Measurements from ENCODE around the gene WDR18. TPM values are rescaled to one million over a fixed set of nuclear protein-coding genes. Genes with fewer than 3 reads are reported as not detected.

Gene WDR18
- total RNA-seq, 1 donor from 2014 or later, result 20.6 TPM

DNA sequence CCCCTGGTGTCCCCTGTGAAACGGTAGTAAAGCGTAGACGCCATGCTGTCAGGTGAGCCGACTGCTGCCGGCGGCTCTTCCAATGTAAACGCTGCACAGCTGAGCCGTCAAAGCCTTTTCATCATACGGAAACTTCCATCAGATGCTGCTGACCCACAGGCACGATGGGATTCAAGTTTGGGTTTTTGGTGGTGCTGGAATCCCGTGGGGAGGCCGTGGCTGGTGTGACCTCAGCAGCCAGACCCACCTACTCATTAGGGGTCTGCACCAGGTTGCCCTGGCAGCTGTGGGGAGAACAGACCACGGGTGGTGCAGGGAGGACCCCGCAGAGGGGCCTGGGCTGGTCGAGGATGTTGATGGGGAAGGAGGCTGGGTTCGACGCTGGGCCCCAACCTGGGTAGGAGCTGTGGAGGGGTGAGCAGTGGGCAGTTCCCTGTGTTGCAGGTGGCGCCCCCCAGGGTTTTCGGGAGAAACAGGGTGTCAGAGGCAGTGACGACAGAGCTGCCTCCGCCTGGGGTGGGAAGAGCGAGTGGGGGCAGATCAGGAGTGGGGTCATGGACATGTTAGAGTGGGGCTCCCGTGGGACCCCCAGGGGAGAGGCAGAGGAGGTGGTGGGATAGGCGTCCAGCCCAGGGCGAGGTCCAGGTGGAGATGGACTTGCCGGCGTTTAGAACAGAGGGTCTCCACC, 22.7 kb downstream of the WDR18 start:
- no peak for DNase-seq (ENCODE audit: low spot score)

DNA sequence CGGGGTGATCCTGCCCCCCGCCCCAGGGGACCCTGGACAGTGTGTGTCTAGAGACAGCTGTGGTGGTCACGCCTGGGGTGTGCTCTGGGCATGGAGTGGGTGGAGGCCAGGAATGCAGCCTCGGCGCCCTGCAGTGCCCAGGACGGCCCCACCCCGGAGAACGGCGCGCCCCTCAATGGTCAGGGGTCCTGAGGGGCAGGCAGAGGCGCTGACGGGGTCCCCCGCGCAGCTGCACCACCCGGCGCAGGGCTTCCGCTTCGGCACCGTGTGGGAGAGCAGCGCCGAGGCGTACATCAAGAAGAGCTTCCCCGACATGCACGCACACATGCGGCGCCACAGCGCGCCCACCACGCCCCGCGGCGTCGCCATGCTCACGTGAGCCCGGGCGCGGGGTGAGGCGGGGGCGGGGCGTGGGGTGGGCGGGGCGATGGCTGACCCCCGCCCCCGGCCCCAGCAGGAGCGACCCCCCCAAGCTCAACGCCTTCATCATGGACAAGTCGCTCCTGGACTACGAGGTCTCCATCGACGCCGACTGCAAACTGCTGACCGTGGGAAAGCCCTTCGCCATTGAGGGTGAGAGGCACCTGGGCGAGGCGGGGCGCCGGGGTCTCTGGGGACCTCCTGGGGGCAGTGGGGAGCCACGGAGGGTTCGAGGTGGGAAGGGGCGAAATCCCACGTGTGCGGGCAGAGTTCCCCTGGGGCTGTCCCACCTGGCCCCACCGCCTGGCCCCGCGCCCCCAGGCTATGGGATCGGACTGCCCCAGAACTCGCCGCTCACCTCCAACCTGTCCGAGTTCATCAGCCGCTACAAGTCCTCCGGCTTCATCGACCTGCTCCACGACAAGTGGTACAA, 23.5 kb downstream of the WDR18 start:
- no peak for DNase-seq (ENCODE audit: low spot score)

DNA sequence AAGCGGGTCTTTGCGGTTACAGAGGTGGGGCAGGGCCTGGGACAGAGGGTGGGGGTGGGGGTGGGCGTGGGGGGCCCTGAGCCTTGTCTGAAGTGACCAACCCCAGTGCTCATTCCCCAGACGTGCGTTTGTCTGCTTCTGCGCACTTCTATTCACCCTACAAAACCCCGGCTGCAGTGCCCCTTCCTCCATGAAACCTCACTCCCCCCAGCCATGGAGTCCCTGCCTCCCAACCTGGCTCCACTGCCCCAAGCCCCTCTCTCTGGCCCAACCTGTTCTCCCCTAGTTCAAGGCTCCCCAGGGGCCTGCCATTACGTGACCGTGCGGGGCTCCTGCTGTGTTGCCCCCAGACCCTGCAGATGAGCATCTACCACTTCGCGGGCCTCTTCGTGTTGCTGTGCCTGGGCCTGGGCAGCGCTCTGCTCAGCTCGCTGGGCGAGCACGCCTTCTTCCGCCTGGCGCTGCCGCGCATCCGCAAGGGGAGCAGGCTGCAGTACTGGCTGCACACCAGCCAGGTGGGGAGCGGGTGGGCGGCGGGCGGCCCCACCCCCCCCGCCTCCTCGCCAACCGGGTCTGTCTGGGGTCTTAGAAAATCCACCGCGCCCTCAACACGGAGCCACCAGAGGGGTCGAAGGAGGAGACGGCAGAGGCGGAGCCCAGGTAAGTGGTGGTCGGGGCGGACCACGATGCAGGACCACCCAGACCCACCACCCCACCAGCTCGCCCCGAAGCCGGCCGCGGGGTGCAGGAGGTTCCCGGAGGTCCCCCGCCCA, 24.3 kb downstream of the WDR18 start:
- peak; percentile 84 for DNase-seq (ENCODE audit: low spot score)

DNA sequence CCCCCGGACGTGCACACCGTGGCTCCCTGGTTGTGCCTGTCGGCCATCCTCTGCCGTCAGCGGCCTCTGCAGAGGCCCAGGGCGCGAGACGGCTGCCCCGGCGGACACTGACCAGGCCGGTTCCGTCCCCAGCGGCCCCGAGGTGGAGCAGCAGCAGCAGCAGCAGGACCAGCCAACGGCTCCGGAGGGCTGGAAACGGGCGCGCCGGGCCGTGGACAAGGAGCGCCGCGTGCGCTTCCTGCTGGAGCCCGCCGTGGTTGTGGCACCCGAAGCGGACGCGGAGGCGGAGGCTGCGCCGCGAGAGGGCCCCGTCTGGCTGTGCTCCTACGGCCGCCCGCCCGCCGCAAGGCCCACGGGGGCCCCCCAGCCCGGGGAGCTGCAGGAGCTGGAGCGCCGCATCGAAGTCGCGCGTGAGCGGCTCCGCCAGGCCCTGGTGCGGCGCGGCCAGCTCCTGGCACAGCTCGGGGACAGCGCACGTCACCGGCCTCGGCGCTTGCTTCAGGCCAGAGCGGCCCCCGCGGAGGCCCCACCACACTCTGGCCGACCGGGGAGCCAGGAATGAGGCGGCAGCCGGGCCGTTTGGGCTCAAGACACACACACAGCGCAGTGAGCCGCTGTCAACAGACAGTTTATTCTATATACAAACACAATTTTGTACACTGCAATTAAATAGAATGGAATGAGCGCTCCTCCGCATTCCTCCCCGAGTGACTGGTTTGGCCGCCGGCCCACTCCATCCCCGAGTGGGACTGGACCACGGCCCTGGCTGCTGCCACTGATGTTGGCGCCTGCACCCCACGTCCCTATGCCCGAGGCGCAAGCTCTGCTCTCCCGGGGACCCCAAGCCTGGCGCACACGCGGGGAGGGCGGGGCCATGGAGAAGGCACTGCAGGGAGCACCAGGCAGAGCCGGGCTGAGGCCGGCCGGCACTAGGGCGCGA, 25.2 kb downstream of the WDR18 start:
- DNase-seq (ENCODE audit: low spot score), result peak; percentile 90

DNA sequence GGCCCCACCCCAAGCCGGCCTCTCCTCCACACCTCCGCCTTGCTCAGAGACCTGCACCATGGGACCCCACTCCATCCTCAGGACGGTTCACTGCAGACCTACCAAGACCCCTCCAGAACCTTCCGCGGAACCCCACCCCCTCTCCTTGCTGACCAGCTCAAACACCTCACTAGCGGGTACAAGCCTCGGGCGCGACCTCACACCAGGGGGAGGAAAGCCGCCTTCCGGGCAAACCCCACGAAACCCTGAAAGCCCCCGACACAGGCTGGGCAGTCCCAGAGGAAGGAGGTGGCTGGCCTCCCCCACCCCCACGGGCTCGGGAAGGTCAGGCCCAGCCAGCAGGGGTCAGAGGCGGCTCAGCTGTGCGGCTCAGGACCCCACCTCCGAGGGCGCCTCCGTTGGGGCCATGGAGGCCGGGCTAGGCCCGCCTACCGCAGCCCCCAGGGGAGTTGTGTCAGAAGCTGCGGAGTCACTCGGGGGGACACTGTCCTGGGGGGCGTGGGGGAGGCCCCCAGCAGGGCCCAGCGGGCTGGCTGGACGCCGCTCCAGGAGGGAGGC, 25.9 kb downstream of the WDR18 start:
- DNase-seq (ENCODE audit: low spot score), result no peak

DNA sequence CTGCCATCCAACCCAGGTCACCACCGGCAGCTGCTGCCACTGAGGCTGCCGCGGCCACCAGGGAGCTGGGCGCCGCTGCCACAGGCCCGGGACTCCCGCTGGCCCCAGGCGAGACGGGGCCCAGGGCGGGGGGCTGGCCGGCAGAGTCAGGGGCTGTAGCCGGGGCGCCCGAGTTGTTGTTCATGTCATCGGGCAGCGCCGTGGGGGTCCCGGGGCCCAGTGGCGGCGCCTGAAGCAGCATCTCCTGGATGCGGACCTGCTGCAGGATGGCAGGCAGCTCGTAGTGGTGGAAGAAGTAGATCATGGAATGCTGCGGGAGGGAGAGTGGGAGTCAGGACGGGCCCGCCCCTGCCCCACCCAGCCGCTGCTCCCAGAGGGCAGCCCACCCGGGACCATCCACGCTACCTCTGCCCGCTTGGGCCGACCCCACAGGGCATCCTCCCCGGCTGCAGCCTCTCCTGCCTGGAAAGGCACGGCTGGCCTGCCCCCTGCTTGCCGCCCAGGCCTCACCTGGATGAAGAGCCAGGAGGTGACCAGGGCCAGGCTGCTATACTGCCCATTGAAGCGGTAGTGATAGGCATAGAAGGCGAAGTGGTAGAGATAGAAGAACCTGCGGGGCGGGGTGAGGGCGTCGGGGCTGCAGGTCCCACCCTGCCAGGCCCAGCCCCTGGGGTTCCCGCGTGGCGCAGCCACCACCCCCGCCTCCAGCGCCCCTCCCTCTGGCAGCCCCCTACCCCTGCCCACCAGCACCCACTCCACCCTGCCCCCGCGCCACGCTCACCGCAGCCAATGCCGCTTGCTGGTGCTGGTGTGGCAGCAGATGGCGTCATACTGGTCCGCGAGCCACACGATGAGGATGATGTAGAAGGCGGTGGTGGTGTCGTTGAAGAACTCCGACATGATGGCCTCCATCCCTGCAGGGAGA, 26.7 kb downstream of the WDR18 start:
- DNase-seq (ENCODE audit: low spot score), result no peak

DNA sequence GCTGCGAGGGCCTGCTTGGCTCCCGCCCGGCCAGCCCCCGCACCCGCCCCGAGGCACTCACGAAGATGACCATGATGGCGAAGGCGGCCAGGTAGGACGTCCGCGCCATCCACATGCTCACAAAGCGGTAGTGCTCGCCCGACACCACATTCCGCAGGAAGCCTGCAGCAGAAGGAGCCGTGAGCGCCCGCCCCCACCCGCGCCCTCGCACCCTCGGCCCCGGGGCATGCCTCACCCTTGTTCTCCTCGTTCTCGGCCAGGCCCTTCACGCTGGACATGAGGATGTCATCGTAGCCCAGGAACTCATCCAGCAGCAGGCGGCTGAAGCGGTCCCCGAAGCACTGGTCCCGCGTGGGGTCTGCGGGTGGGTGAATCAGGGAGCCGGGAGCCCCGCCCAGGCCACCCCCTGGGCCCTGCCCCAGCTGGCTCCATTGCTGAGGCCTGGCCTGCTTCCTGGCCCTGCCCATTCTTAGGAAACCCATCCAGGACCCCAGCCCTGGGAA, 27.7 kb downstream of the WDR18 start:
- no peak for DNase-seq (ENCODE audit: low spot score)

DNA sequence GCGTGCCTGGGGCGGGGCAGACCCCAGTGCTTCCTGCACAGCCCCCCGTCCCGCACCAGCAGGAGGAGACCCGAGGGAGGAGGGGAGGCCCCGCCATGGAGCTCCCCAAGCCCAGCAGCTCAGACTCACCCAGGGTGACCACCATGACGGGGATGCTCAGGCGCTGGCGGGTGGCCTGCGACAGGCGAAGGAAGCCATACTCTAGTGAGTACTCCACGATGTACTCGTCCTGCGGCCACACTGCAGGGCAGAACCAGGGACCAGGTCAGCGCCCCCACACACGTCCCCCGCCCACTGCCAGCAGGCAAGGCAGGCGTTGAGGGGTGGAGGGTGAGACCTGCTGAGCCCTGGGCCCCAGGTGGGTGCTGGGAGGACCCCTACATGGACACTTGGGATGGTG, 28.2 kb downstream of the WDR18 start:
- DNase-seq (ENCODE audit: low spot score), result no peak

DNA sequence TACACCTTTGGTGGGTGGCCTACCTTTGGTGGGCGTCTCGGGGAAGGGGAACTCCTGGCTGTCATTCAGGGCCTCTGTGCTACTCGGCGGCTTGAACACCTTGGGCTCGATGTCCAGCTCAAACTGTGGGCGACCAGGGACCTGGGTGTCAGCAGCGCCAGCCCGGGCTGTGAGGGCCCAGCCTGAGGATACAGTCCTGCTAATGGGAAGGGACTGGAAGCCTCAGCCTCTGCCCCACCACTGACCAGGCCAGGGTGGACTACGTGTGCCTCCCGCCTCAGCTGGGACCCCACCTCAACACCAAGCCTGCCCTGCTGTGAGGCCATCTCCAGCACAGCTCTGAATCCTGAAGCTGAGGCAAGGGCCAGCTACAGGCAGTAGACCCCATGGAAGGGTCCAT, 29.1 kb downstream of the WDR18 start:
- no peak for DNase-seq (ENCODE audit: low spot score)

DNA sequence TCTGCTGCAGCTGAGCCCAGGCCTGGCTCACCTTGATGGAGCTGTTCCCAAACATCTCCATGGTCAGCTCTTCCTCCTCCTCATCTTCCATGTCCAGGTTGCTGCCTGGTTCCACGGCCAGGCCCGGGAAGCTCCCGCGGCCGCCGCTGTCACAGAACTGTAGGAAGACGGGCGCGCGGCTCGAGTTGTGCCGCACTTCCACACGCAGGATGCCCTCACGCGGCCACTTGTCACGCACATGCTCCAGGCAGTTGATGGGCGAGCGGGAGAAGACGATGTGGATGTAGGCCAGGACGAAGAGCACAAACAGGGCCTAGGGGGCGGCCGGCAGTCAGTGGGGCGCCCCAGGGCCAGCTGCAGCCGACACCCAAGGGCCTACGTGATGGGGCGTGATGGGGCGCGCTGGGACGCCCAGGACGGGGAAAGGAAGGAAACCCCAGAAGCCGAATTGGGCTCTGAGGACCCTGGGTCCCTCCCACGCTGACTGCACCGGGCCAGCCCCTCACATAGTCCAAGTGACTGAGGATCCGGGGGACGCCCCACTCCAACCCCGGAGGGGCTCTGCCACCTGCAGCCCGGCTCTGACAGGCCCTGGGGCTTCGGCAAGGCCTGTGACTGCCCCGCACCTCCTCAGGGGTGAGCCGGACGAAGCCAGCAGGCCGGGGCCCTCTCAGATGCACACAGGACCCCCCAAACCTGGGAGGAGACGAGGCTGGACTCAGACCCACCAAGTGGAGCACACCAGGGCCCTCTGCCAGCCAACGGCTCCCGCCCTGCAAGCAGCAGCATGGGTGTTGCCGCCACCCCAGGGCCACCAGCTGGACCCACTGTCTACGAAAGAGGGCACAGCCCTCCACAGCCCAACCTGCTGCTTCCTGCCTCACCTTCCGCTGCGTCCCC, 30.3 kb downstream of the WDR18 start:
- DNase-seq (ENCODE audit: low spot score), result no peak

DNA sequence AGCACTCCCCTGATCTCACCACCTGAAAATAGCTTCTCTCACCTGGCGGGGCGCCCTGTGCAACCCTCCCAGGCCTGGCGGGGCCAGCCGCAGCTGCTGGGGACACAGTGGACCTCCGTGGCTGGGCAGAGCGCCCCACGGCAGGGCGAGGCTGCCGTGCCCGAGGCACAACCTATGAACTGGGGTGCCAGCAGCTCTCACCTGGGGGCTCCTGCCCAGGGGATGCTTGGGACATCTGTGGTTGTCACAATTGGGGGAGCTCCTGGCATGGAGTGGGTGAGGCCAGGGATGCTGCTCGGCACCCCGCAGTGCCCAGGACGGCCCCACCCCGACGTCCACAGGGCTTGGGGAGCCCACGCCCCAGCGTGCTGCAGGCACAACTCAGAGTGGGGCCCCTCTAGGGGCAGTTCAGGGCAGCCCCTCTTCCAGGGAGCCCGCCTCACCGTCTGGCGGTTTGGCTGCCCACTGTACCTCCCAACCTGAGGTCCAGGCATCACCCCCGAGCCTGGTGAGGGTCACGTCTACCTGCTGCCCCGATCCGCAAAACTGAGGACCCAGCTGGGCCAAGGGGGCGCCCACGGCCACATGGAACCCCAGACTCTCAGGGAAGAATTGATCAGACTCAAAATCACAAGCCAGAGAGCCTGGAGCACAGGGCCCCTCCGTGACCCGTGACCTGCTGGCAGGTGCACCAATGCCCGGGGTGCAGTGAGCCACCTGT, 31.1 kb downstream of the WDR18 start:
- DNase-seq (ENCODE audit: low spot score), result no peak

DNA sequence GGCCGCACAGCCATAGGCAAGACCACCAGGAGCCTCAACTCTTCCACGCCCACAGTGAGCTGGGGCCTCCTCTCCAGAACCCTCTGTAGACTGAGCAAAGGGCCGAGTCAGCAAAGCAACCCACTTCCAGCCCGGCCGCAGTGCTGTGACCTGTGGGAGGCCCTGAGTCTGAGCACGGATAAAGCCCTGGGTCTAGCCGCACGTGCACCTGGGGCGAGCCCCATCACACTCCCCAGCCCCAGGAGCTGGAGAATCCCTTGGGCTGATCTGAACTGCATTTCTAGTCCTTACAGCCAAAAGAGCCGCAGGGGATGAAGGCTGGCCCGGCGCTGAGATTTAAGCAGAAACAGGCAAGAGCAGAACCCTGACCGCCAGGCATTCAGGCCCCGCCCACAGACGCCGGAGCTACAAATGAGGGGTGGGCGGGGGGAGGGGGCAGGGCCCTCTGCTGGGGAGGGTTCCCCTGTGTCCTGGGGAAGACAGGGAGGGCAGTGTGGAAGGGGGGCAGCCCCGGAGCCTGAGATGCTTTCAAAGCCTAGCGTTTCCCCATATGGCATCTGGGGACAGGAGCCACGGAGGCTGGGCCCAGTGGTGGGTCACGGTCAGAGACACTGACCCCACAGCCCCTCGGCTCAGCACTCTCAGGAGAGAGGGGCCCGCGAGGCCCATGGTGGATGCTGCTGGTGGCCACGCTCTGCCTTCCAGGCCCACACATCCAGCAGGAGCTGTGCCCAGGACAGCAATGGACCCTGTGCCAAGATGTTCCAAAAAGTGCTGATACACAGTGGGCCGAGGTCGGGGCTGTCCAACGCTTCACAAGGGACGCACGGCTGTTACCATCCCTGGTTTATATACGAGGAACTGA, 31.9 kb downstream of the WDR18 start:
- DNase-seq (ENCODE audit: low spot score), result no peak

DNA sequence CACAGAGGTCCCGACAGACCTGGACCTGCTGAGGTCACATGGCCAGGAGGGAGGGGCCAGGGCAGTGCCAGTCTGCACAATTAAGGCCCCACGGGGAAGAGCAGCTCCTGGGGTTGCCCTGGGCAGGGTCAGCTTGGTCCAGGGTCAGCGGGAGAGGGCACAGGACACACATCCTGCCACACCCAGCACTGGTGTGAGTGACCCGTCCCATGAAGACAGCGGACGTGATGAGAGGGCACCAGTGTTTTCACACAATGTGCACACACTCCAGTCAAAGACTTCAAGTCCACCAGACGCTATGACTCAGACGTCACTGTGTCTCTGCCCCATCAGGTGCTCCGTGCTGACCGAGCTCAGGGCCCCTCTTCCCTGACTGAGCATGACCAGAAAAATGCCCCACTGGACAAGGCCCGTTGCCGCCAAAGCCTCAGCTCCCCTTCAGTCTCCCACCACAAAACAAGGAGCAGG, 32.5 kb downstream of the WDR18 start:
- no peak for DNase-seq (ENCODE audit: low spot score)

DNA sequence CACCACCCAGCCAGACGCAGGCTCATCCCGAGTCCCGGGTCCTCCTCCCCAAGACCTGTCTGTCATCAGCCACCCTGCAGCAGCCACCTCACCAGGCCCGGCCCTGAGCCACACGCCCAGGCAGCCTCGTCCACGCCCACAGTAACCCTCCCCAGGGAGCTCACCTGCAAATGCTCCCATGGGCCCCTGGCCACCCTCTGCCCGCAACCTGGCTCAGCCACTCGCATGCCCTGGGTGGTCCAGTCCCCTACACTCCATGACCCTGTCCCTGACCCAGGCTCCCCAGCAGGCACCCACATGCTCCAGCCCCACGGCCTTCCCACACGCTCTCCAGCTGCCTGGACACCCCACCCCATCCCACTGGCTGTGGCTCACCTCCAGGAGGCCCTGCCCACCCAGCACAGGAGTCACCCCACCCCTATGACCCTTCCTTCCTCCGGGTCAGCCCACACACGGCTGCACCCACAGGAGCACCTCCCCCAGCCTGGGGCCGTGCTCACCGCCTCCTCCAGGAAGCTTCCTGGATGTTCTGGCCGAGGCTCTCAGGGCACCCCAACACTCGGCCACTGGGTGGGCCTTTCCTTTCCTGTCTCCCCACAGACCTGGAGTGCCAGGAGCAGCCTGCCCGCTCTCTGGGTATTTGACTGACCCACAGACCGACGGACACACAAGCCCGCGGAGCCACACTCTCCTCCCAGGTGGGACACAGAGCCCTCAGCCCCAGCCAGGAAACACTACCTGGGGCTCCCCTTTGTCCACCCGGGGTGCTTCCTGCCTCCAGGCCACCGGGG, 33.2 kb downstream of the WDR18 start:
- DNase-seq (ENCODE audit: low spot score), result no peak

DNA sequence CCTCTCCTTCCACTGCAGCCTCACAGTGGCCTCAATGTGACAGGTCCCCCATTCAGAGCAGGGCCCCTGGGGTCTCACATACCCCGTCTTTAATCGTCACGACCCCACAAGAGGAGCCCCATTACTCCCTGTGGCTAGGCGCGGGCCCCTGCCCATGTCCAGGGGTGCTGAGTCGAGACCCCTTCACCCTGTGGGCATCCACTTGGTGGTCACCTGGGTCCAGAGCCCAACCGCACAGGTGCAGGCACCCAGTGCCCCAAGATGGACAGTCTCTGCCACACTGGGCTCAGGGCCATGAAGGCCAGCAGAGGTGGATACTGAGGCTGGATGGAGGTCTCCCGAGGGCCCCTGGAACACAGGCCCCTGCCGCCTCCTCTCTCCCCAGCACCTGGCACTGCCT, 33.8 kb downstream of the WDR18 start:
- DNase-seq (ENCODE audit: low spot score), result no peak

DNA sequence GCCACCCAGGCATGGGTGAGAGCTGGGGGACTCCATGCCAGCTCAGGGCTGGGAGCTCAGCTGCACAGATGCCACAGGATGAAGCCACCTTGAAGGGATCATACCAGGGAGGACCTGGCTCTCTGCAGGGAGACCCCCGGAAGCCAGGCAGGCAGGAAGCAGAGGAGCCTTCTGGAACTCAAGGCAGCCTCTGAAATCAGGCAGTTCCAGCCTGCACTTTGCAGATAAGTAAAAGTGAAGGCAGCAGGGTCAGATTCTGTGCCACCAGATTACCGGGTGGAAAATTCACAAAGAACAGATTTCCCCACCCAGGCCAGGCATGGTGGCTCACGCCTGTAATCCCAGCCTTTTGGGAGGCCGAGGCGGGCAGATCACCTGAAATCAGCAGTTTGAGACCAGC, 34.2 kb downstream of the WDR18 start:
- DNase-seq (ENCODE audit: low spot score), result no peak
